NCI-H748 treated with DMSO at 0.1 percent for 48 hours (cell line): ENCODE results near the gene IDH3A.

Source experiments
- DNase-seq: peaks from one replicate; lab custom pipeline; 2025; lab: John Stamatoyannopoulos, UW

The IDH3A gene

GRCh38 chr15:78204351-78205309 is 55.5 kb downstream of the IDH3A start:
- DNase-seq = no peak

GRCh38 chr15:78205337-78205736 is 56.2 kb downstream of the IDH3A start:
- DNase-seq = no peak

- no peak for DNase-seq
These were observed 56.7 kb downstream of the IDH3A start for GRCh38 chr15:78205856-78206255.

GRCh38 chr15:78206326-78207109 is 57.4 kb downstream of the IDH3A start:
- no peak for DNase-seq

GRCh38 chr15:78207110-78207458 is 57.9 kb downstream of the IDH3A start:
- no peak for DNase-seq

GRCh38 chr15:78207641-78208340 is 58.6 kb downstream of the IDH3A start:
- DNase-seq = no peak

GRCh38 chr15:78208341-78208844 is 59.2 kb downstream of the IDH3A start:
- DNase-seq = no peak

GRCh38 chr15:78208887-78209645 is 59.9 kb downstream of the IDH3A start:
- DNase-seq = no peak

GRCh38 chr15:78209646-78210348 is 60.6 kb downstream of the IDH3A start:
- no peak for DNase-seq

GRCh38 chr15:78210349-78210717 is 61.2 kb downstream of the IDH3A start:
- DNase-seq = no peak

GRCh38 chr15:78211189-78211921 is 62.2 kb downstream of the IDH3A start:
- no peak for DNase-seq

- DNase-seq = no peak
These were observed 62.8 kb downstream of the IDH3A start for GRCh38 chr15:78212008-78212407.

- DNase-seq = no peak
These were observed 63.6 kb downstream of the IDH3A start for GRCh38 chr15:78212546-78213424.

GRCh38 chr15:78213425-78213750 is 64.2 kb downstream of the IDH3A start:
- no peak for DNase-seq

GRCh38 chr15:78213956-78214355 is 64.8 kb downstream of the IDH3A start:
- DNase-seq = no peak

GRCh38 chr15:78216276-78217104 is 67.3 kb downstream of the IDH3A start:
- DNase-seq = no peak

- DNase-seq = no peak
These were observed 71.6 kb downstream of the IDH3A start for GRCh38 chr15:78220713-78221112.
